GM21737 (cell line): ENCODE measurements around the gene TRAF1.
"Not testable (repeated sequence)": the region's sequence is repeated elsewhere in the genome, so short reads cannot be mapped to it uniquely, and the experiment has no call there.

Experiments used
- ATAC-seq: cut with Tn5 transposase; IDR thresholded peaks from one replicate; pipeline ENCODE4 v1.9.1; 2021; ENCODE audit warnings: mild to moderate bottlenecking, moderate library complexity; ENCODE audit not compliant: unreplicated experiment

TRAF1 gene

GRCh38 chr9:120926397-120926928, at the start of gene TRAF1:
Gene TRAF1, minus strand, starts transcription at chr9:120926796. Its CDS starts 721 bp downstream, at chr9:120926075.
- ATAC-seq, result peak; percentile 15

GRCh38 chr9:120974921-120975320, 48.3 kb upstream of the TRAF1 start:
- no peak for ATAC-seq

GRCh38 chr9:120974181-120974580, 47.6 kb upstream of the TRAF1 start:
- ATAC-seq, result no peak

GRCh38 chr9:120971938-120972337, 45.3 kb upstream of the TRAF1 start:
- ATAC-seq, result no peak

GRCh38 chr9:120971471-120971870, 44.9 kb upstream of the TRAF1 start:
- not testable (repeated sequence) for ATAC-seq

GRCh38 chr9:120970244-120970643, 43.6 kb upstream of the TRAF1 start:
- ATAC-seq, result no peak

- no peak for ATAC-seq
Measured at GRCh38 chr9:120966013-120966369, 39.4 kb upstream of the TRAF1 start.

- no peak for ATAC-seq
Measured at GRCh38 chr9:120965344-120966012, 38.9 kb upstream of the TRAF1 start.

- ATAC-seq, result no peak
Measured at GRCh38 chr9:120961936-120962335, 35.3 kb upstream of the TRAF1 start.

- ATAC-seq, result no peak
Measured at GRCh38 chr9:120960001-120960400, 33.4 kb upstream of the TRAF1 start.

GRCh38 chr9:120956862-120957261, 30.3 kb upstream of the TRAF1 start:
- ATAC-seq, result no peak

- ATAC-seq, result no peak
Measured at GRCh38 chr9:120951960-120952618, 25.5 kb upstream of the TRAF1 start.

GRCh38 chr9:120950421-120951388, 24.1 kb upstream of the TRAF1 start:
- no peak for ATAC-seq

GRCh38 chr9:120949290-120949689, 22.7 kb upstream of the TRAF1 start:
- ATAC-seq, result no peak

- no peak for ATAC-seq
Measured at GRCh38 chr9:120948824-120949223, 22.2 kb upstream of the TRAF1 start.

- ATAC-seq, result no peak
Measured at GRCh38 chr9:120947222-120947621, 20.6 kb upstream of the TRAF1 start.

- ATAC-seq, result no peak
Measured at GRCh38 chr9:120946259-120946658, 19.7 kb upstream of the TRAF1 start.

- no peak for ATAC-seq
Measured at GRCh38 chr9:120944948-120945347, 18.4 kb upstream of the TRAF1 start.

- peak; percentile 86 for ATAC-seq
Measured at GRCh38 chr9:120944434-120944843, 17.8 kb upstream of the TRAF1 start.

GRCh38 chr9:120942186-120943001, 15.8 kb upstream of the TRAF1 start:
- no peak for ATAC-seq
